ENCODE data around the gene XRCC3.

The XRCC3 gene

GRCh38 chr14:103730490-103731035 is 15.3 kb upstream of the XRCC3 start:
- Histone ChIP-seq H3K4ac (ENCODE audit: low read depth, low read length) (no peak overlapping the region), H4K8ac (ENCODE audit: low read depth, low read length) (no peak overlapping the region), H3K79me2 (ENCODE audit: control insufficient read depth, insufficient read depth, low read length) (peaks cover 2% of the 10 kb centered on the region), H3K36me3 (ENCODE audit: control insufficient read depth, insufficient read depth, low read length) (peaks cover 3% of the 10 kb centered on the region), H2AK5ac (ENCODE audit: low read length) (no peak overlapping the region), H2BK120ac (ENCODE audit: low read depth, low read length) (no peak overlapping the region), H3K23ac (ENCODE audit: low read length) (no peak overlapping the region), H3K4me1 (ENCODE audit: control insufficient read depth, low read depth, low read length) (no peaks in the 10 kb centered on the region), H3K56ac (ENCODE audit: low read length) (no peak overlapping the region), H3K79me1 (ENCODE audit: low read length) (peaks cover 6% of the 10 kb centered on the region), H3K27me3 (ENCODE audit: insufficient read depth, low read length, poor library complexity) (no peaks in the 10 kb centered on the region), H3K4me2 (ENCODE audit: low read length) (no peak overlapping the region), H3K18ac (ENCODE audit: low read length) (no peak overlapping the region), H2BK15ac (replicated peaks; ENCODE audit: low read depth) (no peak overlapping the region), H4K5ac (ENCODE audit: low read length) (no peak overlapping the region), H3K9ac (ENCODE audit: low read length) (no peak overlapping the region), H3K27ac (ENCODE audit: low read depth, low read length) (no peak overlapping the region), H3K4me3 (ENCODE audit: low read length) (no peak overlapping the region), H2BK5ac (ENCODE audit: low read length) (no peak overlapping the region)
- WGBS (ENCODE audit: extremely low coverage, insufficient coverage, low lambda C conversion rate), result no CpG with 5 or more reads among the region's 15 CpGs
- DNase-seq, result no peak

- no peak overlapping the region for H4K8ac ChIP-seq (ENCODE audit: low read depth, low read length)
- H3K56ac ChIP-seq (ENCODE audit: low read length), result no peak overlapping the region
- H3K9ac ChIP-seq (ENCODE audit: low read length), result no peak overlapping the region
- no peak overlapping the region for H2BK120ac ChIP-seq (ENCODE audit: low read depth, low read length)
- no peak overlapping the region for H3K4me2 ChIP-seq (ENCODE audit: low read length)
- no peak overlapping the region for H3K18ac ChIP-seq (ENCODE audit: low read length)
- no peaks in the 10 kb centered on the region for H3K27me3 ChIP-seq (ENCODE audit: insufficient read depth, low read length, poor library complexity)
- no peak overlapping the region for H3K4me3 ChIP-seq (ENCODE audit: low read length)
- H3K79me2 ChIP-seq (ENCODE audit: control insufficient read depth, insufficient read depth, low read length), result peaks cover 3% of the 10 kb centered on the region
- H2BK15ac ChIP-seq (replicated peaks; ENCODE audit: low read depth), result no peak overlapping the region
- no peak overlapping the region for H3K27ac ChIP-seq (ENCODE audit: low read depth, low read length)
- peaks cover 3% of the 10 kb centered on the region for H3K36me3 ChIP-seq (ENCODE audit: control insufficient read depth, insufficient read depth, low read length)
- no peak overlapping the region for H3K23ac ChIP-seq (ENCODE audit: low read length)
- no CpG with 5 or more reads among the region's 24 CpGs for WGBS (ENCODE audit: extremely low coverage, insufficient coverage, low lambda C conversion rate)
- H3K4me1 ChIP-seq (ENCODE audit: control insufficient read depth, low read depth, low read length), result no peaks in the 10 kb centered on the region
- H3K79me1 ChIP-seq (ENCODE audit: low read length), result peaks cover 6% of the 10 kb centered on the region
- no peak overlapping the region for H4K5ac ChIP-seq (ENCODE audit: low read length)
- DNase-seq, result no peak
- no peak overlapping the region for H2BK5ac ChIP-seq (ENCODE audit: low read length)
- H3K4ac ChIP-seq (ENCODE audit: low read depth, low read length), result no peak overlapping the region
- no peak overlapping the region for H2AK5ac ChIP-seq (ENCODE audit: low read length)
These were observed 14.5 kb upstream of the XRCC3 start for GRCh38 chr14:103729496-103730448.

GRCh38 chr14:103728721-103729120 is 13.5 kb upstream of the XRCC3 start:
- Histone ChIP-seq H3K79me1 (ENCODE audit: low read length) (peaks cover 6% of the 10 kb centered on the region), H3K9ac (ENCODE audit: low read length) (no peak overlapping the region), H3K27me3 (ENCODE audit: insufficient read depth, low read length, poor library complexity) (no peaks in the 10 kb centered on the region), H3K4me3 (ENCODE audit: low read length) (no peak overlapping the region), H3K4me1 (ENCODE audit: control insufficient read depth, low read depth, low read length) (no peaks in the 10 kb centered on the region), H2BK5ac (ENCODE audit: low read length) (no peak overlapping the region), H4K8ac (ENCODE audit: low read depth, low read length) (no peak overlapping the region), H2AK5ac (ENCODE audit: low read length) (no peak overlapping the region), H3K4me2 (ENCODE audit: low read length) (no peak overlapping the region), H3K23ac (ENCODE audit: low read length) (no peak overlapping the region), H2BK15ac (replicated peaks; ENCODE audit: low read depth) (no peak overlapping the region), H3K79me2 (ENCODE audit: control insufficient read depth, insufficient read depth, low read length) (peaks cover 3% of the 10 kb centered on the region), H3K4ac (ENCODE audit: low read depth, low read length) (no peak overlapping the region), H3K36me3 (ENCODE audit: control insufficient read depth, insufficient read depth, low read length) (peaks cover 3% of the 10 kb centered on the region), H3K27ac (ENCODE audit: low read depth, low read length) (no peak overlapping the region), H4K5ac (ENCODE audit: low read length) (no peak overlapping the region), H3K18ac (ENCODE audit: low read length) (no peak overlapping the region), H2BK120ac (ENCODE audit: low read depth, low read length) (no peak overlapping the region), H3K56ac (ENCODE audit: low read length) (no peak overlapping the region)
- WGBS (ENCODE audit: extremely low coverage, insufficient coverage, low lambda C conversion rate), result no CpG with 5 or more reads among the region's 12 CpGs
- no peak for DNase-seq

GRCh38 chr14:103728141-103728540 is 12.9 kb upstream of the XRCC3 start:
- Histone ChIP-seq H3K4me2 (ENCODE audit: low read length) (no peak overlapping the region), H3K4me1 (ENCODE audit: control insufficient read depth, low read depth, low read length) (no peaks in the 10 kb centered on the region), H3K27ac (ENCODE audit: low read depth, low read length) (no peak overlapping the region), H3K36me3 (ENCODE audit: control insufficient read depth, insufficient read depth, low read length) (peaks cover 1% of the 10 kb centered on the region), H4K8ac (ENCODE audit: low read depth, low read length) (no peak overlapping the region), H3K18ac (ENCODE audit: low read length) (no peak overlapping the region), H4K5ac (ENCODE audit: low read length) (no peak overlapping the region), H3K4me3 (ENCODE audit: low read length) (no peak overlapping the region), H2AK5ac (ENCODE audit: low read length) (no peak overlapping the region), H3K9ac (ENCODE audit: low read length) (no peak overlapping the region), H3K79me1 (ENCODE audit: low read length) (peaks cover 6% of the 10 kb centered on the region), H3K27me3 (ENCODE audit: insufficient read depth, low read length, poor library complexity) (no peaks in the 10 kb centered on the region), H2BK15ac (replicated peaks; ENCODE audit: low read depth) (no peak overlapping the region), H3K4ac (ENCODE audit: low read depth, low read length) (no peak overlapping the region), H2BK120ac (ENCODE audit: low read depth, low read length) (no peak overlapping the region), H3K23ac (ENCODE audit: low read length) (no peak overlapping the region), H2BK5ac (ENCODE audit: low read length) (no peak overlapping the region), H3K79me2 (ENCODE audit: control insufficient read depth, insufficient read depth, low read length) (peaks cover 3% of the 10 kb centered on the region), H3K56ac (ENCODE audit: low read length) (no peak overlapping the region)
- WGBS (ENCODE audit: extremely low coverage, insufficient coverage, low lambda C conversion rate), result no CpG with 5 or more reads among the region's 19 CpGs
- no peak for DNase-seq

- Histone ChIP-seq H3K79me1 (ENCODE audit: low read length) (peaks cover 9% of the 10 kb centered on the region), H2BK120ac (ENCODE audit: low read depth, low read length) (no peak overlapping the region), H3K9ac (ENCODE audit: low read length) (no peak overlapping the region), H3K36me3 (ENCODE audit: control insufficient read depth, insufficient read depth, low read length) (no peaks in the 10 kb centered on the region), H2AK5ac (ENCODE audit: low read length) (no peak overlapping the region), H3K18ac (ENCODE audit: low read length) (no peak overlapping the region), H3K4me1 (ENCODE audit: control insufficient read depth, low read depth, low read length) (no peaks in the 10 kb centered on the region), H3K4ac (ENCODE audit: low read depth, low read length) (no peak overlapping the region), H3K4me2 (ENCODE audit: low read length) (no peak overlapping the region), H3K79me2 (ENCODE audit: control insufficient read depth, insufficient read depth, low read length) (peaks cover 5% of the 10 kb centered on the region), H4K8ac (ENCODE audit: low read depth, low read length) (no peak overlapping the region), H4K5ac (ENCODE audit: low read length) (no peak overlapping the region), H3K27ac (ENCODE audit: low read depth, low read length) (no peak overlapping the region), H3K4me3 (ENCODE audit: low read length) (no peak overlapping the region), H3K23ac (ENCODE audit: low read length) (no peak overlapping the region), H3K56ac (ENCODE audit: low read length) (no peak overlapping the region), H2BK5ac (ENCODE audit: low read length) (no peak overlapping the region), H2BK15ac (replicated peaks; ENCODE audit: low read depth) (no peak overlapping the region), H3K27me3 (ENCODE audit: insufficient read depth, low read length, poor library complexity) (no peaks in the 10 kb centered on the region)
- no peak for DNase-seq
- WGBS (ENCODE audit: extremely low coverage, insufficient coverage, low lambda C conversion rate), result no CpG with 5 or more reads among the region's 53 CpGs
These were observed 12.2 kb upstream of the XRCC3 start for GRCh38 chr14:103727313-103727980.

All from mesendoderm (in vitro differentiated cells).